HEK293 (cell line): Measurements from ENCODE around the gene HES5.

Experiments
- CTCF ChIA-PET: fragments of 350-600 bp; formaldehyde crosslinking; extraction: SDS; loops from one replicate; lab custom pipeline; 2021; ENCODE audit warnings: antibody characterized with exemption; lab: Yijun Ruan, JAX
- POLR2A ChIA-PET: fragments of 300-600 bp; formaldehyde crosslinking; extraction: SDS; loops from one replicate; lab custom pipeline; 2020; ENCODE audit warnings: antibody characterized with exemption, inconsistent platforms; lab: Yijun Ruan, JAX
- H3K27ac ChIP-seq: fragments of 200-500 bp; sonication (Bioruptor generic); 2 replicates; pipeline ENCODE4 v1.5.1; 2014; ENCODE audit warnings: low read depth, low read length, control low read depth, inconsistent platforms; ENCODE audit errors: extremely low read depth
- H3K36me3 ChIP-seq, 2 experiments: fragments of 200-500 bp in 1 of 2; sonication (Bioruptor generic) in 1 of 2; 1 replicate in 1 of 2; 2 replicates in 1 of 2; pipeline ENCODE4 v1.5.1; 2014 to 2017; ENCODE audit warnings: inconsistent platforms in 2 of 2, low read length in 2 of 2; ENCODE audit not compliant: control insufficient read depth in 2 of 2, insufficient read depth in 1 of 2
- H3K4me1 ChIP-seq: fragments of 200-500 bp; sonication (Bioruptor generic); 2 replicates; pipeline ENCODE4 v1.5.1; 2014; ENCODE audit warnings: mild to moderate bottlenecking, low read length, inconsistent platforms; ENCODE audit not compliant: control insufficient read depth, insufficient read depth
- H3K4me3 ChIP-seq: 2 replicates; pipeline ENCODE4 v1.5.1; 2011; ENCODE audit warnings: low read depth, mild to moderate bottlenecking, control low read depth, low read length, moderate library complexity
- H3K9me3 ChIP-seq: fragments of 200-500 bp; sonication (Bioruptor generic); 2 replicates; pipeline ENCODE4 v1.5.1; 2014; ENCODE audit warnings: low read depth, low read length, inconsistent platforms; ENCODE audit not compliant: control insufficient read depth, insufficient read depth
- ZBTB1 ChIP-seq: fragments of 450-650 bp; formaldehyde crosslinking; IDR thresholded peaks from 2 replicates; pipeline ENCODE4 v1.5.1; 2016; ENCODE audit warnings: missing biosample characterization, missing genetic modification characterization
- ZBTB17 ChIP-seq: fragments of 450-650 bp; formaldehyde crosslinking; IDR thresholded peaks from 2 replicates; pipeline ENCODE4 v1.5.1; 2016; ENCODE audit warnings: missing biosample characterization, missing genetic modification characterization
- ZBTB48 ChIP-seq: fragments of 450-650 bp; formaldehyde crosslinking; IDR thresholded peaks from 2 replicates; pipeline ENCODE4 v1.5.1; 2016; ENCODE audit warnings: missing biosample characterization, missing genetic modification characterization
- ZNF114 ChIP-seq: fragments of 450-650 bp; formaldehyde crosslinking; IDR thresholded peaks from 2 replicates; pipeline ENCODE4 v1.5.0; 2017; ENCODE audit warnings: missing biosample characterization, missing genetic modification characterization
- ZNF121 ChIP-seq: fragments of 450-650 bp; formaldehyde crosslinking; IDR thresholded peaks from 2 replicates; pipeline ENCODE4 v1.5.1; 2016; ENCODE audit warnings: missing biosample characterization, missing genetic modification characterization
- ZNF26 ChIP-seq: fragments of 450-650 bp; formaldehyde crosslinking; IDR thresholded peaks from 2 replicates; pipeline ENCODE4 v1.5.1; 2016; ENCODE audit warnings: missing biosample characterization, missing genetic modification characterization
- ZNF324 ChIP-seq: fragments of 450-650 bp; formaldehyde crosslinking; IDR thresholded peaks from 2 replicates; pipeline ENCODE4 v1.5.1; 2016; ENCODE audit warnings: missing biosample characterization, missing genetic modification characterization
- ZNF335 ChIP-seq: fragments of 450-650 bp; formaldehyde crosslinking; conservative IDR thresholded peaks from 2 replicates; pipeline ENCODE4 v1.5.1; 2016; ENCODE audit warnings: missing biosample characterization, missing genetic modification characterization
- ZNF391 ChIP-seq: fragments of 450-650 bp; formaldehyde crosslinking; IDR thresholded peaks from 2 replicates; pipeline ENCODE4 v1.5.1; 2016; ENCODE audit warnings: low read depth, missing biosample characterization, missing genetic modification characterization, borderline replicate concordance
- ZNF394 ChIP-seq: fragments of 450-650 bp; formaldehyde crosslinking; IDR thresholded peaks from 2 replicates; pipeline ENCODE4 v1.5.1; 2016; ENCODE audit warnings: missing biosample characterization, missing genetic modification characterization, mild to moderate bottlenecking, moderate library complexity, borderline replicate concordance
- ZNF548 ChIP-seq: fragments of 450-650 bp; formaldehyde crosslinking; IDR thresholded peaks from 2 replicates; pipeline ENCODE4 v1.5.1; 2016; ENCODE audit warnings: missing biosample characterization, missing genetic modification characterization
- ZNF610 ChIP-seq: fragments of 450-650 bp; formaldehyde crosslinking; IDR thresholded peaks from 2 replicates; pipeline ENCODE4 v1.5.1; 2016; ENCODE audit warnings: missing biosample characterization, missing genetic modification characterization, borderline replicate concordance
- ZNF654 ChIP-seq: fragments of 450-650 bp; formaldehyde crosslinking; IDR thresholded peaks from 2 replicates; pipeline ENCODE4 v1.5.1; 2016; ENCODE audit warnings: low read depth, missing biosample characterization, missing genetic modification characterization
- TF ChIP-seq, protein P1 (sequence below): fragments of 450-650 bp; formaldehyde crosslinking; IDR thresholded peaks from 2 replicates; pipeline ENCODE4 v1.5.1; 2017; ENCODE audit warnings: missing biosample characterization, missing genetic modification characterization
- TF ChIP-seq, protein P2 (sequence below): fragments of 450-650 bp; formaldehyde crosslinking; IDR thresholded peaks from 2 replicates; pipeline ENCODE4 v1.5.1; 2017; ENCODE audit warnings: missing biosample characterization, missing genetic modification characterization
- TF ChIP-seq, protein P3 (sequence below): fragments of 450-650 bp; formaldehyde crosslinking; IDR thresholded peaks from 2 replicates; pipeline ENCODE4 v1.5.1; 2016; ENCODE audit warnings: missing biosample characterization, missing genetic modification characterization
- TF ChIP-seq, protein P4 (sequence below): fragments of 450-650 bp; formaldehyde crosslinking; IDR thresholded peaks from 2 replicates; pipeline ENCODE4 v1.5.1; 2016; ENCODE audit warnings: missing biosample characterization, missing genetic modification characterization, low read depth
- TF ChIP-seq, protein P5 (sequence below): fragments of 450-650 bp; formaldehyde crosslinking; IDR thresholded peaks from 2 replicates; pipeline ENCODE4 v1.5.1; 2017; ENCODE audit warnings: missing biosample characterization, missing genetic modification characterization

The HES5 gene

GRCh38 chr1:2512862-2513421, 17.1 kb downstream of the HES5 start:
- H3K27ac ChIP-seq: no peak overlapping the region
- H3K9me3 ChIP-seq: no peaks in the 10 kb centered on the region
- TF ChIP-seq ZBTB48 (tag by site-specific recombination) (no peak), ZNF324 (tag by site-specific recombination) (no peak), ZNF654 (no peak), ZNF335 (tag by site-specific recombination) (no peak), ZBTB17 (tag by site-specific recombination) (no peak), ZNF391 (tag by site-specific recombination) (no peak), ZNF114 (tag by site-specific recombination) (no peak), ZBTB1 (tag by site-specific recombination) (no peak), ZNF610 (tag by site-specific recombination) (no peak), ZNF121 (tag by site-specific recombination) (no peak), ZNF394 (tag by site-specific recombination) (no peak), ZNF548 (tag by site-specific recombination) (no peak), ZNF26 (tag by site-specific recombination) (no peak)
- TF ChIP-seq, protein P1, sequence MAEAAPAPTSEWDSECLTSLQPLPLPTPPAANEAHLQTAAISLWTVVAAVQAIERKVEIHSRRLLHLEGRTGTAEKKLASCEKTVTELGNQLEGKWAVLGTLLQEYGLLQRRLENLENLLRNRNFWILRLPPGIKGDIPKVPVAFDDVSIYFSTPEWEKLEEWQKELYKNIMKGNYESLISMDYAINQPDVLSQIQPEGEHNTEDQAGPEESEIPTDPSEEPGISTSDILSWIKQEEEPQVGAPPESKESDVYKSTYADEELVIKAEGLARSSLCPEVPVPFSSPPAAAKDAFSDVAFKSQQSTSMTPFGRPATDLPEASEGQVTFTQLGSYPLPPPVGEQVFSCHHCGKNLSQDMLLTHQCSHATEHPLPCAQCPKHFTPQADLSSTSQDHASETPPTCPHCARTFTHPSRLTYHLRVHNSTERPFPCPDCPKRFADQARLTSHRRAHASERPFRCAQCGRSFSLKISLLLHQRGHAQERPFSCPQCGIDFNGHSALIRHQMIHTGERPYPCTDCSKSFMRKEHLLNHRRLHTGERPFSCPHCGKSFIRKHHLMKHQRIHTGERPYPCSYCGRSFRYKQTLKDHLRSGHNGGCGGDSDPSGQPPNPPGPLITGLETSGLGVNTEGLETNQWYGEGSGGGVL: no peak
- TF ChIP-seq, protein P2, sequence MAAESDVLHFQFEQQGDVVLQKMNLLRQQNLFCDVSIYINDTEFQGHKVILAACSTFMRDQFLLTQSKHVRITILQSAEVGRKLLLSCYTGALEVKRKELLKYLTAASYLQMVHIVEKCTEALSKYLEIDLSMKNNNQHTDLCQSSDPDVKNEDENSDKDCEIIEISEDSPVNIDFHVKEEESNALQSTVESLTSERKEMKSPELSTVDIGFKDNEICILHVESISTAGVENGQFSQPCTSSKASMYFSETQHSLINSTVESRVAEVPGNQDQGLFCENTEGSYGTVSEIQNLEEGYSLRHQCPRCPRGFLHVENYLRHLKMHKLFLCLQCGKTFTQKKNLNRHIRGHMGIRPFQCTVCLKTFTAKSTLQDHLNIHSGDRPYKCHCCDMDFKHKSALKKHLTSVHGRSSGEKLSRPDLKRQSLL (tag by site-specific recombination): no peak
- TF ChIP-seq, protein P3, sequence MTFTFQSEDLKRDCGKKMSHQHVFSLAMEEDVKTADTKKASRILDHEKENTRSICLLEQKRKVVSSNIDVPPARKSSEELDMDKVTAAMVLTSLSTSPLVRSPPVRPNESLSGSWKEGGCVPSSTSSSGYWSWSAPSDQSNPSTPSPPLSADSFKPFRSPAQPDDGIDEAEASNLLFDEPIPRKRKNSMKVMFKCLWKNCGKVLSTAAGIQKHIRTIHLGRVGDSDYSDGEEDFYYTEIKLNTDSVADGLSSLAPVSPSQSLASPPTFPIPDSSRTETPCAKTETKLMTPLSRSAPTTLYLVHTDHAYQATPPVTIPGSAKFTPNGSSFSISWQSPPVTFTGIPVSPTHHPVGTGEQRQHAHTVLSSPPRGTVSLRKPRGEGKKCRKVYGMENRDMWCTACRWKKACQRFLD (tag by site-specific recombination): no peak
- TF ChIP-seq, protein P4, sequence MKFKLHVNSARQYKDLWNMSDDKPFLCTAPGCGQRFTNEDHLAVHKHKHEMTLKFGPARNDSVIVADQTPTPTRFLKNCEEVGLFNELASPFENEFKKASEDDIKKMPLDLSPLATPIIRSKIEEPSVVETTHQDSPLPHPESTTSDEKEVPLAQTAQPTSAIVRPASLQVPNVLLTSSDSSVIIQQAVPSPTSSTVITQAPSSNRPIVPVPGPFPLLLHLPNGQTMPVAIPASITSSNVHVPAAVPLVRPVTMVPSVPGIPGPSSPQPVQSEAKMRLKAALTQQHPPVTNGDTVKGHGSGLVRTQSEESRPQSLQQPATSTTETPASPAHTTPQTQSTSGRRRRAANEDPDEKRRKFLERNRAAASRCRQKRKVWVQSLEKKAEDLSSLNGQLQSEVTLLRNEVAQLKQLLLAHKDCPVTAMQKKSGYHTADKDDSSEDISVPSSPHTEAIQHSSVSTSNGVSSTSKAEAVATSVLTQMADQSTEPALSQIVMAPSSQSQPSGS (tag by site-specific recombination): no peak
- TF ChIP-seq, protein P5, sequence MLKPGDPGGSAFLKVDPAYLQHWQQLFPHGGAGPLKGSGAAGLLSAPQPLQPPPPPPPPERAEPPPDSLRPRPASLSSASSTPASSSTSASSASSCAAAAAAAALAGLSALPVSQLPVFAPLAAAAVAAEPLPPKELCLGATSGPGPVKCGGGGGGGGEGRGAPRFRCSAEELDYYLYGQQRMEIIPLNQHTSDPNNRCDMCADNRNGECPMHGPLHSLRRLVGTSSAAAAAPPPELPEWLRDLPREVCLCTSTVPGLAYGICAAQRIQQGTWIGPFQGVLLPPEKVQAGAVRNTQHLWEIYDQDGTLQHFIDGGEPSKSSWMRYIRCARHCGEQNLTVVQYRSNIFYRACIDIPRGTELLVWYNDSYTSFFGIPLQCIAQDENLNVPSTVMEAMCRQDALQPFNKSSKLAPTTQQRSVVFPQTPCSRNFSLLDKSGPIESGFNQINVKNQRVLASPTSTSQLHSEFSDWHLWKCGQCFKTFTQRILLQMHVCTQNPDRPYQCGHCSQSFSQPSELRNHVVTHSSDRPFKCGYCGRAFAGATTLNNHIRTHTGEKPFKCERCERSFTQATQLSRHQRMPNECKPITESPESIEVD: no peak
- no peak overlapping the region for H3K4me3 ChIP-seq
- H3K4me1 ChIP-seq: no peaks in the 10 kb centered on the region
- peaks cover 0 to 95% of the 10 kb centered on the region in 2 experiments; a peak in 2 of 3 replicates for H3K36me3 ChIP-seq
- ChIA-PET POLR2A (no interaction called here), CTCF (no interaction called here)
